Endothelial cell (in vitro differentiated cells): Measurements from ENCODE around the gene TKFC. TPM values are rescaled to one million over a fixed set of nuclear protein-coding genes. Genes with fewer than 3 reads are reported as not detected.

Source experiments
- DNase-seq: peaks from one replicate; pipeline ENCODE4 v3.0.0; 2021; ENCODE audit warnings: low spot score
- H3K27ac Mint-ChIP-seq: one replicate; pipeline ENCODE4 v1.8.0; 2021; ENCODE audit warnings: mixed read lengths, inconsistent platforms; ENCODE audit not compliant: unreplicated experiment
- H3K27me3 Mint-ChIP-seq: one replicate; pipeline ENCODE4 v1.8.0; 2021; ENCODE audit warnings: mild to moderate bottlenecking, moderate library complexity, mixed read lengths, inconsistent platforms; ENCODE audit not compliant: unreplicated experiment
- H3K36me3 Mint-ChIP-seq: one replicate; pipeline ENCODE4 v1.8.0; 2021; ENCODE audit warnings: mild to moderate bottlenecking, low read depth, mixed read lengths, inconsistent platforms; ENCODE audit not compliant: unreplicated experiment
- H3K4me1 Mint-ChIP-seq: one replicate; pipeline ENCODE4 v1.8.0; 2021; ENCODE audit warnings: mild to moderate bottlenecking, mixed read lengths, inconsistent platforms; ENCODE audit not compliant: unreplicated experiment
- H3K4me3 Mint-ChIP-seq: one replicate; pipeline ENCODE4 v1.8.0; 2021; ENCODE audit warnings: mild to moderate bottlenecking, mixed read lengths, inconsistent platforms; ENCODE audit not compliant: unreplicated experiment
- H3K9me3 Mint-ChIP-seq: one replicate; pipeline ENCODE4 v1.8.0; 2021; ENCODE audit warnings: mixed read lengths, inconsistent platforms; ENCODE audit not compliant: unreplicated experiment
- CTCF ChIP-seq: fragments of 200-600 bp; sonication (generic); IDR thresholded peaks from one replicate; pipeline ENCODE4 v1.5.0; 2021; ENCODE audit warnings: antibody characterized with exemption; ENCODE audit not compliant: unreplicated experiment
- total RNA-seq: library from RNA; stranded (reverse); fragmentation: NEBNext Ultra II Directional; extraction: Animal tissue kit (Norgen Biotek cat#: 25700); gene quantifications from one replicate; pipeline ENCODE4 v1.2.1, GENCODE V29; 2021; ENCODE audit not compliant: unreplicated experiment

The TKFC gene
- total RNA-seq, 1 donor from 2014 or later, result 53.1 TPM

DNA sequence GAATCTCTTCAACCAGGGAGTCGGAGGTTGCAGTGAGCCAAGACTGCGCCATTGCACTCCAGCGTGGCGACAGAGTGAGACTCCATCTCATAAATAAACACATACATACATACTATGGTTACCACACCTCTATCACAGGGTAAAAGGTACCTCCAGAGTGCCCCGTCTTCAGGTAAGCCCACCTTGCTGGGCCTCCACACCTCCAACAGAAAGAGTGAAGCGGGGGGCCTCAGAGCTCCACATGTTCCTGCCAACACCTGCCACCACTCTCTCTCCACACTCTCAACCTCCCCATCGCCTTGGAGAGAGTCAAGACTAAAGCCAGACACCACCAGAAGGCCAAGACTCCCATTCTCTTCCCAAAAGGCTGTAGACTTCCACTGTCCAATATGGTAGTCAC is 27.6 kb upstream of the TKFC start:
- TF ChIP-seq CTCF, result no peak
- Mint-ChIP-seq H3K36me3 (peaks cover 32% of the 10 kb centered on the region), H3K4me3 (peak overlapping the region; percentile 13), H3K27me3 (no peaks in the 10 kb centered on the region), H3K27ac (no peak overlapping the region), H3K4me1 (peaks cover 3% of the 10 kb centered on the region), H3K9me3 (no peaks in the 10 kb centered on the region)
- no peak for DNase-seq

DNA sequence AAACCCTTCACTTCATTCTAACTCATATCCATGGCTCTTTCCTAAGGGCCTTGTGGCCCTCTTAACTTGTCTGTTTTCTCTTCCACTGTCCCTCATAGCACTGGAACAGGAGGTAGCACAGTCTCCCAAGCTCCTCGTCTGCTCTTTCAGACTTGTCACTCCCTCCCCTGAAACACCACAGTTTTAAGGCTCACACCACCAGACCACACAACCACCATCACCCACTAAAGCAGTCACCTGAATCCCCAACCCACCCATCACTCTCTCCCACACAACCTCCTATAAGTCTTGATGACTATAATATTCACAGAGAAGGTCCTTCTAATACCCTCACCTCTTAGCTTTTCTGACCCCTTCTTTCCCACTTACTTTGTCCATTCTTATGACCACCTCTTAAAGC is 26.8 kb upstream of the TKFC start:
- Mint-ChIP-seq H3K27me3 (no peaks in the 10 kb centered on the region), H3K9me3 (no peaks in the 10 kb centered on the region), H3K27ac (no peak overlapping the region), H3K36me3 (peaks cover 24% of the 10 kb centered on the region), H3K4me3 (no peak overlapping the region), H3K4me1 (no peaks in the 10 kb centered on the region)
- no peak for TF ChIP-seq CTCF
- no peak for DNase-seq

DNA sequence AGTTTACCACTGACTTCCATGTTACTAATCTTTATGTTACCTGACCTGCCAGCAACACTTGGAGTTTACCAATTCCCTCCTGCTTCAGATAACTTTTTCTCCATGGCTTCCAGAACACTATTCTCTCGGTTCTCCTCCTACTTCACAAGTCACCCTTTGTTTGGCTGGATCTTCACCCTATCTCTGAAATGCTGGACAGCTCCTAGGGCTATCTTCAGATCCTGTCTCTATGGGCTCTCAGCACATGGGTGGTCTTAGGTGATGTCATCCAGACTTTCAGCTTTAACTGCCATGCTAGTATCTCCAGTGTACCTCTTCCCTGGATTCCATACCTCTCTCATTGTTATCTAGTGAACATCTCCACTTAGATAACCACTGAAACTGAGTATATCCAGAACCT is 25.7 kb upstream of the TKFC start:
- H3K27me3 Mint-ChIP-seq, result no peaks in the 10 kb centered on the region
- no peak for TF ChIP-seq CTCF
- H3K36me3 Mint-ChIP-seq, result peaks cover 14% of the 10 kb centered on the region
- DNase-seq, result no peak
- no peaks in the 10 kb centered on the region for H3K9me3 Mint-ChIP-seq
- no peaks in the 10 kb centered on the region for H3K4me1 Mint-ChIP-seq
- no peak overlapping the region for H3K4me3 Mint-ChIP-seq
- no peak overlapping the region for H3K27ac Mint-ChIP-seq

DNA sequence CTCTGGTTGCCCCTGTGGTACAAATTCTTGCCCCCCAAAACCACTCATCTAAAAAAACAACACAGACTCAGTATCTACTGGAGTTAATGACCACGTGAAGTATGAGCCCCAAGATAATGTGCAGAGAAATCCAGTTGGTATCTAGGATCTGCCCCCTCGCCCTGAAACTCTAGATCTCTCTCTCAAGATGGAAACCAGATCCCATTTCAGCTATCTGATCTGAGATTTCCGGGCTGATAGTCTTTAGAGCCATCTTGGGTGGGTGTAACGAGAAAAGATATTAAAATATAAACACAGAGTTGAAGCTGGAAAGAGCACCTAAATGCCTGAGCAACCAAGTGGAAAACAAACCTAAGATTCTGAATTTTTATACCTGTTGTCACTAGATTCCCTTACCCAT is 23.9 kb upstream of the TKFC start:
- H3K9me3 Mint-ChIP-seq, result no peaks in the 10 kb centered on the region
- no peak for TF ChIP-seq CTCF
- H3K36me3 Mint-ChIP-seq, result peaks cover 16% of the 10 kb centered on the region
- no peak overlapping the region for H3K27ac Mint-ChIP-seq
- H3K4me3 Mint-ChIP-seq, result no peak overlapping the region
- no peaks in the 10 kb centered on the region for H3K4me1 Mint-ChIP-seq
- DNase-seq, result no peak
- H3K27me3 Mint-ChIP-seq, result no peaks in the 10 kb centered on the region

DNA sequence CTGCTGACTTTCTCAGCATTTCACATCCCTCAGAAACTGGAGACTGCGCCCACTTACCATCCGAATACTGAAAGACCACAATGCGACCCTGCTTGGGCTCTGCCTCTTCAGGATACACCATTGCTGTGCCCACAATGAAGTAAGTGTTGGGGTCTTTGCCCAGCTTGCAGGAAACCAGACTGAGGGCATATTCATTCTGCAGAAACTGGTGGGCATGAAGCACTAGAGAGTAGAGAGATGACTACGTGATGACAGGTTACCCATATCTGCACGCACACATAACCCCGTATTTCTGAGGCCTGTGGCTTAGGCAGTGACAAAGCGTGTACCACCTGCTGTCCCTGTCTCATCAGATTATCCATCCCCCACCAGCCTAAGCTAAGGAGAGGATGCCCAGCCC is 23.3 kb upstream of the TKFC start:
- peaks cover 18% of the 10 kb centered on the region for H3K36me3 Mint-ChIP-seq
- no peak for TF ChIP-seq CTCF
- no peaks in the 10 kb centered on the region for H3K27me3 Mint-ChIP-seq
- no peak overlapping the region for H3K27ac Mint-ChIP-seq
- H3K9me3 Mint-ChIP-seq, result no peaks in the 10 kb centered on the region
- H3K4me3 Mint-ChIP-seq, result no peak overlapping the region
- DNase-seq, result no peak
- H3K4me1 Mint-ChIP-seq, result no peaks in the 10 kb centered on the region
